HCT116 (cell line): Measurements from ENCODE around the gene FIBCD1.

Source experiments
- CTCF ChIP-seq, 3 experiments: fragments of 200-600 bp in 1 of 3; sonication (generic) in 1 of 3; IDR thresholded peaks in 2 of 3; conservative IDR thresholded peaks in 1 of 3; 2 replicates each; pipeline ENCODE4 v1.5.1; 2012 to 2017; ENCODE audit warnings: low read depth in 2 of 3, low read length in 2 of 3, antibody characterized with exemption in 1 of 3, borderline replicate concordance in 1 of 3, control low read depth in 1 of 3, mild to moderate bottlenecking in 1 of 3, mixed read lengths in 1 of 3, mixed run types in 1 of 3, moderate library complexity in 1 of 3; ENCODE audit not compliant: insufficient read depth in 1 of 3
- EZH2 ChIP-seq: fragments of 200-600 bp; sonication (generic); IDR thresholded peaks from 2 replicates; pipeline ENCODE4 v1.6.1; 2017; ENCODE audit warnings: antibody characterized with exemption, mixed run types
- EZH2phosphoT487 ChIP-seq: fragments of 200-600 bp; IDR thresholded peaks from 2 replicates; pipeline ENCODE4 v1.6.1; 2018; ENCODE audit warnings: antibody characterized with exemption, borderline replicate concordance
- POLR2A ChIP-seq: IDR thresholded peaks from 2 replicates; pipeline ENCODE4 v1.7.0; 2011; ENCODE audit warnings: borderline replicate concordance; ENCODE audit not compliant: insufficient read depth, insufficient read length; ENCODE audit errors: extremely low read depth
- POLR2AphosphoS5 ChIP-seq: IDR thresholded peaks from 2 replicates; pipeline ENCODE4 v1.6.1; 2011; ENCODE audit warnings: mild to moderate bottlenecking, low read depth, low read length, moderate library complexity
- TF ChIP-seq, protein P1 (sequence below): IDR thresholded peaks from 2 replicates; pipeline ENCODE4 v1.6.1; 2012; ENCODE audit warnings: low read depth

GRCh38 chr9:130886981-130887380 is 52.1 kb downstream of the FIBCD1 start:
- TF ChIP-seq POLR2AphosphoS5 (no peak), EZH2 (no peak), CTCF (IDR thresholded peaks at IDR 0.05 in 2 of 3, conservative IDR thresholded peaks at IDR 0.05 in 1 of 3; ENCODE audit: borderline replicate concordance in 1 of 3, insufficient read depth in 1 of 3, low read depth in 2 of 3, low read length in 2 of 3) (no peak), EZH2phosphoT487 (no peak), POLR2A (no peak)
- TF ChIP-seq, protein P1, sequence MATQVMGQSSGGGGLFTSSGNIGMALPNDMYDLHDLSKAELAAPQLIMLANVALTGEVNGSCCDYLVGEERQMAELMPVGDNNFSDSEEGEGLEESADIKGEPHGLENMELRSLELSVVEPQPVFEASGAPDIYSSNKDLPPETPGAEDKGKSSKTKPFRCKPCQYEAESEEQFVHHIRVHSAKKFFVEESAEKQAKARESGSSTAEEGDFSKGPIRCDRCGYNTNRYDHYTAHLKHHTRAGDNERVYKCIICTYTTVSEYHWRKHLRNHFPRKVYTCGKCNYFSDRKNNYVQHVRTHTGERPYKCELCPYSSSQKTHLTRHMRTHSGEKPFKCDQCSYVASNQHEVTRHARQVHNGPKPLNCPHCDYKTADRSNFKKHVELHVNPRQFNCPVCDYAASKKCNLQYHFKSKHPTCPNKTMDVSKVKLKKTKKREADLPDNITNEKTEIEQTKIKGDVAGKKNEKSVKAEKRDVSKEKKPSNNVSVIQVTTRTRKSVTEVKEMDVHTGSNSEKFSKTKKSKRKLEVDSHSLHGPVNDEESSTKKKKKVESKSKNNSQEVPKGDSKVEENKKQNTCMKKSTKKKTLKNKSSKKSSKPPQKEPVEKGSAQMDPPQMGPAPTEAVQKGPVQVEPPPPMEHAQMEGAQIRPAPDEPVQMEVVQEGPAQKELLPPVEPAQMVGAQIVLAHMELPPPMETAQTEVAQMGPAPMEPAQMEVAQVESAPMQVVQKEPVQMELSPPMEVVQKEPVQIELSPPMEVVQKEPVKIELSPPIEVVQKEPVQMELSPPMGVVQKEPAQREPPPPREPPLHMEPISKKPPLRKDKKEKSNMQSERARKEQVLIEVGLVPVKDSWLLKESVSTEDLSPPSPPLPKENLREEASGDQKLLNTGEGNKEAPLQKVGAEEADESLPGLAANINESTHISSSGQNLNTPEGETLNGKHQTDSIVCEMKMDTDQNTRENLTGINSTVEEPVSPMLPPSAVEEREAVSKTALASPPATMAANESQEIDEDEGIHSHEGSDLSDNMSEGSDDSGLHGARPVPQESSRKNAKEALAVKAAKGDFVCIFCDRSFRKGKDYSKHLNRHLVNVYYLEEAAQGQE = no peak
